Endodermal cell (in vitro differentiated cells): ENCODE data around the gene MKRN2OS. TPM values are rescaled to one million over a fixed set of nuclear protein-coding genes. Genes with fewer than 3 reads are reported as not detected.
A peak's percentile ranks its signal among the peaks of the same experiment; 100 is the strongest.

Experiments
- DNase-seq: peaks from one replicate; pipeline ENCODE4 v3.0.0-alpha.2; 2017
- H3K27ac ChIP-seq: 2 replicates; pipeline ENCODE4 v1.5.1; 2013; ENCODE audit warnings: mild to moderate bottlenecking, low read depth, low read length, moderate library complexity
- H3K27me3 ChIP-seq: 2 replicates; pipeline ENCODE4 v1.6.1; 2013; ENCODE audit warnings: mild to moderate bottlenecking, low read length, moderate library complexity; ENCODE audit not compliant: insufficient read depth, control insufficient read depth, poor library complexity, severe bottlenecking
- H3K36me3 ChIP-seq: 2 replicates; pipeline ENCODE4 v1.7.0; 2013; ENCODE audit warnings: mild to moderate bottlenecking, low read length, moderate library complexity; ENCODE audit not compliant: control insufficient read depth, insufficient read depth
- H3K4me1 ChIP-seq: one replicate; pipeline ENCODE4 v1.7.0; 2013; ENCODE audit warnings: low read length; ENCODE audit not compliant: control insufficient read depth, insufficient read depth
- H3K4me3 ChIP-seq: 2 replicates; pipeline ENCODE4 v1.5.1; 2013; ENCODE audit warnings: mild to moderate bottlenecking, low read length, moderate library complexity
- H3K9ac ChIP-seq: 2 replicates; pipeline ENCODE4 v1.6.1; 2013; ENCODE audit warnings: mild to moderate bottlenecking, low read length, moderate library complexity; ENCODE audit not compliant: poor library complexity, severe bottlenecking; ENCODE audit errors: extremely low read depth
- H3K9me3 ChIP-seq: 2 replicates; pipeline ENCODE4 v1.6.1; 2013; ENCODE audit warnings: mild to moderate bottlenecking, low read length, moderate library complexity; ENCODE audit not compliant: control insufficient read depth
- H3K27ac Mint-ChIP-seq: 2 replicates; pipeline ENCODE4 v1.8.0; 2020; ENCODE audit warnings: mixed read lengths
- H3K27me3 Mint-ChIP-seq: 2 replicates; pipeline ENCODE4 v1.8.0; 2021; ENCODE audit warnings: mild to moderate bottlenecking, mixed read lengths; ENCODE audit not compliant: insufficient read depth
- H3K36me3 Mint-ChIP-seq: 2 replicates; pipeline ENCODE4 v1.8.0; 2020; ENCODE audit warnings: low read depth, mixed read lengths
- H3K4me1 Mint-ChIP-seq: 2 replicates; pipeline ENCODE4 v1.8.0; 2020; ENCODE audit warnings: mixed read lengths
- H3K4me3 Mint-ChIP-seq: 2 replicates; pipeline ENCODE4 v1.8.0; 2020; ENCODE audit warnings: mild to moderate bottlenecking, moderate library complexity, mixed read lengths
- H3K9me3 Mint-ChIP-seq: 2 replicates; pipeline ENCODE4 v1.8.0; 2020; ENCODE audit warnings: mild to moderate bottlenecking, mixed read lengths
- CTCF ChIP-seq: fragments of 200-600 bp; sonication (generic); conservative IDR thresholded peaks from 2 replicates; pipeline ENCODE4 v1.5.0; 2021; ENCODE audit warnings: antibody characterized with exemption, mild to moderate bottlenecking
- WGBS, 2 experiments: methylation state at CpG; one replicate each; pipeline versions ENCODE4 v1.1.5 to v1.1.7; 2013; ENCODE audit warnings: missing lambda C conversion rate in 2 of 2, mixed read lengths in 1 of 2; ENCODE audit not compliant: insufficient coverage in 1 of 2, insufficient read length in 1 of 2; 5-methylcytosine and 5-hydroxymethylcytosine counted together
- total RNA-seq, 2 donors: library from RNA; stranded (reverse); fragmentation: NEBNext Ultra II Directional in 1 of 2; extraction: Animal tissue kit (Norgen Biotek cat#: 25700) in 1 of 2; gene quantifications; 2 replicates in 1 of 2; 3 replicates in 1 of 2; pipeline ENCODE4 v1.2.1, GENCODE V29; 2021

Gene MKRN2OS
- total RNA-seq, 2 donors from 2014 or later, result 0.84 TPM; not detected in 1

- peak overlapping the region; percentile 90 for H3K9ac ChIP-seq
- H3K4me3 ChIP-seq, result peak overlapping the region; percentile 96
- DNase-seq, result no peak
- H3K9me3 ChIP-seq, result no peaks in the 10 kb centered on the region
- no peak for TF ChIP-seq CTCF
- H3K27ac ChIP-seq, result peak overlapping the region; percentile 91
- peak overlapping the region; percentile 77 for H3K4me3 Mint-ChIP-seq
- no peaks in the 10 kb centered on the region for H3K9me3 Mint-ChIP-seq
- H3K36me3 ChIP-seq, result no peaks in the 10 kb centered on the region
- peaks cover 5% of the 10 kb centered on the region for H3K27me3 Mint-ChIP-seq
- WGBS, 2 experiments, result 0 to 4% methylated on average over 11 to 18 of the region's 18 CpGs
- peaks cover 34% of the 10 kb centered on the region for H3K4me1 Mint-ChIP-seq
- H3K4me1 ChIP-seq, result peaks cover 9% of the 10 kb centered on the region
- peak overlapping the region; percentile 89 for H3K27ac Mint-ChIP-seq
- no peaks in the 10 kb centered on the region for H3K36me3 Mint-ChIP-seq
- no peaks in the 10 kb centered on the region for H3K27me3 ChIP-seq
These were observed 12.3 kb upstream of the MKRN2OS start for GRCh38 chr3:12557473-12558100.

- no peaks in the 10 kb centered on the region for H3K27me3 ChIP-seq
- H3K27ac Mint-ChIP-seq, result peak within 1 kb of the TSS; percentile 95
- H3K9me3 Mint-ChIP-seq, result no peaks in the 10 kb centered on the region
- peak within 1 kb of the TSS; percentile 96 for H3K4me3 ChIP-seq
- peaks cover 9% of the 10 kb centered on the region for H3K4me1 ChIP-seq
- H3K9ac ChIP-seq, result peak within 1 kb of the TSS; percentile 90
- H3K4me3 Mint-ChIP-seq, result peak within 1 kb of the TSS; percentile 77
- H3K36me3 ChIP-seq, result no peaks in the 10 kb centered on the region
- TF ChIP-seq CTCF, result no peak
- peaks cover 5% of the 10 kb centered on the region for H3K27me3 Mint-ChIP-seq
- H3K9me3 ChIP-seq, result no peaks in the 10 kb centered on the region
- no peaks in the 10 kb centered on the region for H3K36me3 Mint-ChIP-seq
- H3K27ac ChIP-seq, result peak within 1 kb of the TSS; percentile 91
- DNase-seq, result peak; percentile 96
- 0 to 2% methylated on average over 19 to 77 of the region's 77 CpGs for WGBS, 2 experiments
- H3K4me1 Mint-ChIP-seq, result peaks cover 27% of the 10 kb centered on the region
These were observed 11.6 kb upstream of the MKRN2OS start, which contains the start of gene MKRN2 for GRCh38 chr3:12556690-12557472. TSS of gene MKRN2 (plus strand) at chr3:12557087. CDS start at chr3:12557151, 64 bp downstream.

GRCh38 chr3:12556314-12556689 is 11.0 kb upstream of the MKRN2OS start:
- no peak for TF ChIP-seq CTCF
- Histone ChIP-seq H3K27me3 (no peaks in the 10 kb centered on the region), H3K4me3 (peak overlapping the region; percentile 96), H3K36me3 (no peaks in the 10 kb centered on the region), H3K9ac (peak overlapping the region; percentile 90), H3K27ac (peak overlapping the region; percentile 45), H3K4me1 (peaks cover 9% of the 10 kb centered on the region), H3K9me3 (no peaks in the 10 kb centered on the region)
- no peaks in the 10 kb centered on the region for H3K36me3 Mint-ChIP-seq
- WGBS, 2 experiments, result 25 to 31% methylated on average over 7 of the region's 8 CpGs
- no peaks in the 10 kb centered on the region for H3K9me3 Mint-ChIP-seq
- peak overlapping the region; percentile 95 for H3K27ac Mint-ChIP-seq
- peaks cover 5% of the 10 kb centered on the region for H3K27me3 Mint-ChIP-seq
- H3K4me3 Mint-ChIP-seq, result peak overlapping the region; percentile 77
- peaks cover 26% of the 10 kb centered on the region for H3K4me1 Mint-ChIP-seq
- no peak for DNase-seq
